ENCODE data around the gene SYNC. TPM values are rescaled to one million over a fixed set of nuclear protein-coding genes. Genes with fewer than 3 reads are reported as not detected.
A peak's percentile ranks its signal among the peaks of the same experiment; 100 is the strongest.

SYNC gene
- total and polyA plus RNA-seq, 2 donors (not counting 3 experiments of a cell fraction or from before 2014, with no cell fraction given) = 3.5 to 9.4 TPM

GRCh38 chr1:32651461-32652073 is 51.0 kb downstream of the SYNC start:
- Histone ChIP-seq H3K9me1 (replicated peaks; ENCODE audit: control insufficient read depth, extremely low read depth, insufficient read depth, low read length) (no peaks in the 10 kb centered on the region), H3K79me2 (ENCODE audit: control insufficient read depth, insufficient read depth, low read length) (peaks cover 62% of the 10 kb centered on the region), H3K36me3 (ENCODE audit: control insufficient read depth in 2 of 2, extremely low read depth in 1 of 2, insufficient read depth in 2 of 2, low read length in 2 of 2) (peaks cover 5 to 12% of the 10 kb centered on the region in 2 experiments), H2AFZ (ENCODE audit: low read depth, low read length) (peak overlapping the region; percentile 73), H3K27me3 (ENCODE audit: control insufficient read depth in 2 of 2, insufficient read depth in 2 of 2, low read length in 2 of 2) (no peaks in the 10 kb centered on the region), H3K9me3 (replicated peaks; ENCODE audit: control insufficient read depth, insufficient read depth, low read length) (no peaks in the 10 kb centered on the region), H3K27ac (ENCODE audit: insufficient read depth, low read depth, low read length) (peak overlapping the region; percentile 82), H3K4me1 (ENCODE audit: control insufficient read depth, extremely low read depth, insufficient read depth, low read length) (peaks cover 18% of the 10 kb centered on the region), H4K20me1 (replicated peaks; ENCODE audit: control insufficient read depth, extremely low read depth, insufficient read depth, low read length) (peaks cover 3% of the 10 kb centered on the region), H3K4me2 (ENCODE audit: insufficient read depth, low read length) (peak overlapping the region; percentile 86), H3K4me3 (replicated peaks in 1 of 3; ENCODE audit: insufficient read depth in 1 of 3, low read depth in 1 of 3, low read length in 3 of 3) (peak overlapping the region; percentile 56 to 85 (median 67)), H3K9ac (replicated peaks; ENCODE audit: extremely low read depth, insufficient read depth, low read length) (peak overlapping the region; percentile 87)
- TF ChIP-seq GATA2 (IDR thresholded peaks at IDR 0.05; ENCODE audit: insufficient read depth, insufficient read length, low read depth, low read length) (no peak), MYC (IDR thresholded peaks at IDR 0.05; ENCODE audit: low read depth, low read length) (no peak), POLR2AphosphoS5 (IDR thresholded peaks at IDR 0.05; ENCODE audit: insufficient read depth, low read depth, low read length) (peak; percentile 11)
- FAIRE-seq = no peak
- BruUV-seq (replicated peaks) = no TSS peak
- intact Hi-C loops (cut with micrococcal nuclease) = loop anchor here (1.0 to 2.0 kb wide), 7 partner anchors 39 to 203 kb away; partner anchors contain the start of genes S100PBP, YARS1 and ZBTB8A
- ChIA-PET POLR2A (interaction anchor here (1.3 kb wide), 1 partner anchor 11 kb away, joined by 4 read pairs; no protein-coding TSS in a partner anchor), CTCF (interaction anchor here (0.7 to 1.5 kb wide), 3 partner anchors 11 to 165 kb away, joined by 3 to 12 read pairs (median 3); partner anchors contain the start of gene YARS1)
- DNase-seq (ENCODE audit: low read depth, low spot score) = no peak
- dilution Hi-C loops (cut with MboI; ENCODE audit: extremely low pct_ligation_motif_present, low sequenced_read_pairs) = no loop called here

- Histone ChIP-seq H3K79me2 (ENCODE audit: control insufficient read depth, insufficient read depth, low read length) (peaks cover 62% of the 10 kb centered on the region), H2AFZ (ENCODE audit: low read depth, low read length) (peak within 1 kb of the TSS; percentile 73), H3K36me3 (ENCODE audit: control insufficient read depth in 2 of 2, extremely low read depth in 1 of 2, insufficient read depth in 2 of 2, low read length in 2 of 2) (peaks cover 5 to 12% of the 10 kb centered on the region in 2 experiments), H3K4me2 (ENCODE audit: insufficient read depth, low read length) (peak within 1 kb of the TSS; percentile 87), H3K9me1 (replicated peaks; ENCODE audit: control insufficient read depth, extremely low read depth, insufficient read depth, low read length) (no peaks in the 10 kb centered on the region), H3K4me3 (replicated peaks in 1 of 3; ENCODE audit: insufficient read depth in 1 of 3, low read depth in 1 of 3, low read length in 3 of 3) (peak within 1 kb of the TSS; percentile 65 to 90 (median 68)), H3K9ac (replicated peaks; ENCODE audit: extremely low read depth, insufficient read depth, low read length) (peak within 1 kb of the TSS; percentile 96), H3K9me3 (replicated peaks; ENCODE audit: control insufficient read depth, insufficient read depth, low read length) (no peaks in the 10 kb centered on the region), H4K20me1 (replicated peaks; ENCODE audit: control insufficient read depth, extremely low read depth, insufficient read depth, low read length) (peaks cover 2% of the 10 kb centered on the region), H3K4me1 (ENCODE audit: control insufficient read depth, extremely low read depth, insufficient read depth, low read length) (peaks cover 18% of the 10 kb centered on the region), H3K27ac (ENCODE audit: insufficient read depth, low read depth, low read length) (peak within 1 kb of the TSS; percentile 95), H3K27me3 (ENCODE audit: control insufficient read depth in 2 of 2, insufficient read depth in 2 of 2, low read length in 2 of 2) (no peaks in the 10 kb centered on the region)
- POLR2A ChIA-PET = interaction anchor here (0.8 to 1.3 kb wide), 3 partner anchors 12 to 315 kb away, joined by 3 to 4 read pairs (median 3); partner anchors contain the start of gene MARCKSL1
- FAIRE-seq (no peak), DNase-seq (ENCODE audit: low read depth, low spot score) (peak; percentile 98)
- TF ChIP-seq POLR2A (IDR thresholded peaks at IDR 0.05; ENCODE audit: low read depth, low read length) = peak; percentile 85
- no peak for TF ChIP-seq JUN (IDR thresholded peaks at IDR 0.05; ENCODE audit: borderline replicate concordance, insufficient read depth, insufficient read length, low read depth)
- TF ChIP-seq GATA2 (IDR thresholded peaks at IDR 0.05; ENCODE audit: insufficient read depth, insufficient read length, low read depth, low read length) = no peak
- TF ChIP-seq, protein P1, sequence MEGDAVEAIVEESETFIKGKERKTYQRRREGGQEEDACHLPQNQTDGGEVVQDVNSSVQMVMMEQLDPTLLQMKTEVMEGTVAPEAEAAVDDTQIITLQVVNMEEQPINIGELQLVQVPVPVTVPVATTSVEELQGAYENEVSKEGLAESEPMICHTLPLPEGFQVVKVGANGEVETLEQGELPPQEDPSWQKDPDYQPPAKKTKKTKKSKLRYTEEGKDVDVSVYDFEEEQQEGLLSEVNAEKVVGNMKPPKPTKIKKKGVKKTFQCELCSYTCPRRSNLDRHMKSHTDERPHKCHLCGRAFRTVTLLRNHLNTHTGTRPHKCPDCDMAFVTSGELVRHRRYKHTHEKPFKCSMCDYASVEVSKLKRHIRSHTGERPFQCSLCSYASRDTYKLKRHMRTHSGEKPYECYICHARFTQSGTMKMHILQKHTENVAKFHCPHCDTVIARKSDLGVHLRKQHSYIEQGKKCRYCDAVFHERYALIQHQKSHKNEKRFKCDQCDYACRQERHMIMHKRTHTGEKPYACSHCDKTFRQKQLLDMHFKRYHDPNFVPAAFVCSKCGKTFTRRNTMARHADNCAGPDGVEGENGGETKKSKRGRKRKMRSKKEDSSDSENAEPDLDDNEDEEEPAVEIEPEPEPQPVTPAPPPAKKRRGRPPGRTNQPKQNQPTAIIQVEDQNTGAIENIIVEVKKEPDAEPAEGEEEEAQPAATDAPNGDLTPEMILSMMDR (IDR thresholded peaks at IDR 0.05; ENCODE audit: extremely low read depth in 1 of 2, insufficient read depth in 1 of 2, low read depth in 1 of 2, low read length in 2 of 2) = no peak
- TF ChIP-seq, protein P2, sequence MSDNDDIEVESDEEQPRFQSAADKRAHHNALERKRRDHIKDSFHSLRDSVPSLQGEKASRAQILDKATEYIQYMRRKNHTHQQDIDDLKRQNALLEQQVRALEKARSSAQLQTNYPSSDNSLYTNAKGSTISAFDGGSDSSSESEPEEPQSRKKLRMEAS (IDR thresholded peaks at IDR 0.05; ENCODE audit: insufficient read depth, insufficient read length) = peak; percentile 71
- TF ChIP-seq POLR2AphosphoS5 (IDR thresholded peaks at IDR 0.05; ENCODE audit: insufficient read depth, low read depth, low read length) = peak; percentile 79
- intact Hi-C loops (cut with micrococcal nuclease) (loop anchor here (1.0 to 2.0 kb wide), 7 partner anchors 38 to 203 kb away; partner anchors contain the start of genes S100PBP, YARS1 and ZBTB8A), dilution Hi-C loops (cut with MboI; ENCODE audit: extremely low pct_ligation_motif_present, low sequenced_read_pairs) (no loop called here)
- BruUV-seq (replicated peaks) = no TSS peak
- CTCF ChIA-PET = interaction anchor here (0.7 to 1.5 kb wide), 3 partner anchors 10 to 166 kb away, joined by 3 to 12 read pairs (median 3); partner anchors contain the start of gene YARS1
Measured at GRCh38 chr1:32650752-32651460, 51.7 kb downstream of the SYNC start, which contains the start of gene RBBP4. RBBP4 (plus strand) TSS chr1:32651208; CDS start chr1:32651307, 99 bp downstream.
